CD4-positive, CD25-positive, alpha-beta regulatory T cell (primary cell): ENCODE data around the gene APBA2. TPM values are rescaled to one million over a fixed set of nuclear protein-coding genes. Genes with fewer than 3 reads are reported as not detected.

Experiments used
- ATAC-seq, 2 donors: fragments of 150-1000 bp; cut with Tn5 transposase; one replicate each; pipeline ENCODE4 v1.10.0; 2021; ENCODE audit warnings: low read depth in 2 of 2, moderate number of reproducible peaks in 2 of 2, moderate library complexity in 1 of 2
- DNase-seq, 3 donors: peaks; one replicate each; pipeline versions ENCODE4 v3.0.0 to v3.0.0-alpha.2; 2012 to 2022; ENCODE audit warnings: mixed read lengths in 1 of 3
- H3K27ac ChIP-seq: one replicate; pipeline ENCODE4 v1.7.0; 2013; ENCODE audit warnings: mild to moderate bottlenecking, low read length; ENCODE audit not compliant: insufficient read depth, poor library complexity, severe bottlenecking
- H3K27me3 ChIP-seq: one replicate; pipeline ENCODE4 v1.7.0; 2013; ENCODE audit warnings: low read length; ENCODE audit not compliant: control insufficient read depth, insufficient read depth
- H3K36me3 ChIP-seq: one replicate; pipeline ENCODE4 v1.7.0; 2013; ENCODE audit warnings: mild to moderate bottlenecking, low read length, moderate library complexity; ENCODE audit not compliant: control insufficient read depth, insufficient read depth
- H3K4me1 ChIP-seq: 2 replicates; pipeline ENCODE4 v1.7.0; 2013; ENCODE audit warnings: mild to moderate bottlenecking, low read length; ENCODE audit not compliant: insufficient read depth, control insufficient read depth, poor library complexity, severe bottlenecking
- H3K4me3 ChIP-seq: one replicate; pipeline ENCODE4 v1.7.0; 2013; ENCODE audit warnings: low read depth, mild to moderate bottlenecking, low read length, moderate library complexity
- H3K9me3 ChIP-seq, 2 experiments: 1 replicate in 1 of 2; 2 replicates in 1 of 2; pipeline ENCODE4 v1.7.0; 2013; ENCODE audit warnings: low read length in 2 of 2, mild to moderate bottlenecking in 1 of 2, moderate library complexity in 1 of 2; ENCODE audit not compliant: control insufficient read depth in 2 of 2
- H3K27ac Mint-ChIP-seq, 3 donors: one replicate each; pipeline ENCODE4 v1.8.0; 2020 to 2022; ENCODE audit warnings: mild to moderate bottlenecking in 3 of 3, mixed read lengths in 3 of 3, moderate library complexity in 2 of 3
- H3K27me3 Mint-ChIP-seq: one replicate; pipeline ENCODE4 v1.8.0; 2022; ENCODE audit warnings: mild to moderate bottlenecking, mixed read lengths
- H3K36me3 Mint-ChIP-seq: one replicate; pipeline ENCODE4 v1.8.0; 2020; ENCODE audit warnings: mixed read lengths
- H3K4me1 Mint-ChIP-seq, 4 donors: one replicate each; pipeline ENCODE4 v1.8.0; 2020 to 2022; ENCODE audit warnings: mixed read lengths in 4 of 4, mild to moderate bottlenecking in 1 of 4
- H3K4me3 Mint-ChIP-seq, 4 donors: one replicate each; pipeline ENCODE4 v1.8.0; 2020 to 2022; ENCODE audit warnings: mild to moderate bottlenecking in 4 of 4, mixed read lengths in 4 of 4, moderate library complexity in 3 of 4
- H3K9me3 Mint-ChIP-seq, 7 donors: one replicate each; pipeline ENCODE4 v1.8.0; 2020 to 2022; ENCODE audit warnings: mixed read lengths in 7 of 7, mild to moderate bottlenecking in 3 of 7, moderate library complexity in 2 of 7
- polyA plus RNA-seq, 4 donors: library from polyadenylated mRNA; unstranded; fragments of 300-500 nt; fragmentation: Illumina TruSeq; gene quantifications; one replicate each; pipeline ENCODE4 v1.2.3, GENCODE V29; 2021
- total RNA-seq: library from RNA; stranded (reverse); gene quantifications from one replicate; pipeline ENCODE4 v1.2.3, GENCODE V29; 2022

APBA2 gene
- total and polyA plus RNA-seq, 5 donors from 2014 or later: 8.6 to 24.2 (median 13.9) TPM

GRCh38 chr15:29134641-29135308 lies 249.0 kb downstream of the APBA2 start:
- DNase-seq (no peak), ATAC-seq (no peak)

GRCh38 chr15:29135309-29135657 lies 249.5 kb downstream of the APBA2 start:
- no peak overlapping the region for H3K27ac Mint-ChIP-seq
- no peaks in the 10 kb centered on the region for H3K36me3 ChIP-seq
- H3K4me3 ChIP-seq: no peak overlapping the region
- peaks cover 0 to 10% (median 3%) of the 10 kb centered on the region in 4 donors for H3K4me1 Mint-ChIP-seq
- ATAC-seq (no peak), DNase-seq (no peak)
- peaks cover 0 to 3% (median 0%) of the 10 kb centered on the region in 7 donors for H3K9me3 Mint-ChIP-seq
- H3K27me3 ChIP-seq: no peaks in the 10 kb centered on the region
- no peaks in the 10 kb centered on the region for H3K4me1 ChIP-seq
- no peaks in the 10 kb centered on the region for H3K9me3 ChIP-seq
- H3K4me3 Mint-ChIP-seq: no peak overlapping the region
- no peaks in the 10 kb centered on the region for H3K36me3 Mint-ChIP-seq
- H3K27me3 Mint-ChIP-seq: peaks cover 9% of the 10 kb centered on the region
- H3K27ac ChIP-seq: no peak overlapping the region

More at GRCh38 chr15:29134641-29135308, 249.0 kb downstream of the APBA2 start:
- Histone ChIP-seq H3K4me1 (no peaks in the 10 kb centered on the region), H3K27ac (no peak overlapping the region), H3K9me3 (no peaks in the 10 kb centered on the region), H3K4me3 (no peak overlapping the region), H3K27me3 (no peaks in the 10 kb centered on the region), H3K36me3 (no peaks in the 10 kb centered on the region)
- Mint-ChIP-seq H3K36me3 (no peaks in the 10 kb centered on the region), H3K27ac (no peak overlapping the region), H3K9me3 (peaks cover 0 to 3% (median 0%) of the 10 kb centered on the region in 7 donors), H3K27me3 (peaks cover 7% of the 10 kb centered on the region), H3K4me3 (no peak overlapping the region), H3K4me1 (peaks cover 0 to 5% (median 3%) of the 10 kb centered on the region in 4 donors)

- H3K9me3 Mint-ChIP-seq: peaks cover 0 to 3% (median 0%) of the 10 kb centered on the region in 7 donors
- H3K4me1 ChIP-seq: no peaks in the 10 kb centered on the region
- ATAC-seq: no peak
- H3K4me3 ChIP-seq: no peak overlapping the region
- H3K36me3 Mint-ChIP-seq: no peaks in the 10 kb centered on the region
- H3K9me3 ChIP-seq: no peaks in the 10 kb centered on the region
- peaks cover 9% of the 10 kb centered on the region for H3K27me3 Mint-ChIP-seq
- no peak overlapping the region for H3K27ac ChIP-seq
- H3K27ac Mint-ChIP-seq: no peak overlapping the region
- no peak overlapping the region for H3K4me3 Mint-ChIP-seq
- no peak for DNase-seq
- H3K36me3 ChIP-seq: no peaks in the 10 kb centered on the region
- peaks cover 0 to 12% (median 3%) of the 10 kb centered on the region in 4 donors for H3K4me1 Mint-ChIP-seq
- no peaks in the 10 kb centered on the region for H3K27me3 ChIP-seq
Measured at GRCh38 chr15:29135702-29136646, 250.2 kb downstream of the APBA2 start.

GRCh38 chr15:29138260-29138659 lies 252.5 kb downstream of the APBA2 start:
- Mint-ChIP-seq H3K4me3 (no peak overlapping the region), H3K27ac (no peak overlapping the region), H3K9me3 (peaks cover 0 to 1% (median 0%) of the 10 kb centered on the region in 7 donors), H3K36me3 (no peaks in the 10 kb centered on the region), H3K27me3 (peaks cover 13% of the 10 kb centered on the region), H3K4me1 (peaks cover 0 to 12% (median 3%) of the 10 kb centered on the region in 4 donors)
- Histone ChIP-seq H3K27ac (no peak overlapping the region), H3K9me3 (no peaks in the 10 kb centered on the region), H3K36me3 (no peaks in the 10 kb centered on the region), H3K4me3 (no peak overlapping the region), H3K4me1 (no peaks in the 10 kb centered on the region), H3K27me3 (no peaks in the 10 kb centered on the region)
- no peak for ATAC-seq
- DNase-seq: no peak

- no peaks in the 10 kb centered on the region for H3K9me3 ChIP-seq
- Mint-ChIP-seq H3K27ac (no peak overlapping the region), H3K4me3 (no peak overlapping the region), H3K27me3 (peaks cover 13% of the 10 kb centered on the region), H3K9me3 (peaks cover 0 to 1% (median 0%) of the 10 kb centered on the region in 7 donors), H3K4me1 (peaks cover 0 to 12% (median 3%) of the 10 kb centered on the region in 4 donors), H3K36me3 (no peaks in the 10 kb centered on the region)
- no peaks in the 10 kb centered on the region for H3K4me1 ChIP-seq
- no peaks in the 10 kb centered on the region for H3K27me3 ChIP-seq
- no peak overlapping the region for H3K4me3 ChIP-seq
- H3K27ac ChIP-seq: no peak overlapping the region
- DNase-seq (no peak), ATAC-seq (no peak)
- no peaks in the 10 kb centered on the region for H3K36me3 ChIP-seq
Measured at GRCh38 chr15:29139072-29139471, 253.3 kb downstream of the APBA2 start.

GRCh38 chr15:29139540-29140459 lies 254.0 kb downstream of the APBA2 start:
- Mint-ChIP-seq H3K4me1 (peaks cover 0 to 12% (median 3%) of the 10 kb centered on the region in 4 donors), H3K4me3 (peak overlapping the region in 2 of 4 donors; percentile 41 to 53), H3K9me3 (peaks cover 0 to 1% (median 0%) of the 10 kb centered on the region in 7 donors), H3K27me3 (peaks cover 13% of the 10 kb centered on the region), H3K27ac (no peak overlapping the region), H3K36me3 (no peaks in the 10 kb centered on the region)
- Histone ChIP-seq H3K27me3 (no peaks in the 10 kb centered on the region), H3K4me1 (no peaks in the 10 kb centered on the region), H3K36me3 (no peaks in the 10 kb centered on the region), H3K4me3 (no peak overlapping the region), H3K9me3 (no peaks in the 10 kb centered on the region), H3K27ac (no peak overlapping the region)
- ATAC-seq (peak; percentile 57 to 65), DNase-seq (peak in 2 of 3 donors; percentile 28 to 31)
